ENCODE measurements around the gene SETSIP. TPM values are rescaled to one million over a fixed set of nuclear protein-coding genes. Genes with fewer than 3 reads are reported as not detected.

The SETSIP gene
- total and polyA plus RNA-seq, 2 donors (not counting 1 experiment from before 2014, with no cell fraction given), result 0.12 to 0.17 TPM

DNA sequence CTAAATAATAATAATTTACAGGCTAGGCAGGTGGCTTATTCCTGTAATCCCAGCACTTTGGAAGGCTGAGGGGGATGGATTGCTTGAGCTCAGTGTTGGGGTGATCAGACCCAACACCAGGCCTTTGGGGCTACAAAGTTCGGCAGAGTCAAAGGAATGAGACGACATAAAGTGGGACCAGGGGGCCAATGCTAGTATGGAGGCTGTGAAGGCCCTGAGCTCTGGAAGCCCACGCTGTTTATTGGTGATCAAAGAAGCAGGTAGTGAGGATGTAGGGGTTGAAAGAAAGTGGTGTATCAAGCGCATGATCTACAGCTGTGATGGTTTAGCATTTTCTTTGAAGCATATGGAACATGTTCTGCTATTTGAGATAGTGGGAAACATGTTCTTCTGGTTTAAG lies 10.5 kb upstream of the SETSIP start:
- DNase-seq (ENCODE audit: low read depth in 2 of 2), result peak in 1 of 2 donors; percentile 4
- Histone ChIP-seq H3K4me3 (replicated peaks in 1 of 4; ENCODE audit: control extremely low read depth in 1 of 4, insufficient read depth in 1 of 4, low read depth in 3 of 4, low read length in 4 of 4) (no peak overlapping the region), H3K9ac (ENCODE audit: insufficient read depth, low read length) (no peak overlapping the region), H4K20me1 (ENCODE audit: control insufficient read depth, extremely low read depth, insufficient read depth, low read length) (no peaks in the 10 kb centered on the region), H2AFZ (ENCODE audit: low read length) (no peak overlapping the region), H3K27ac (ENCODE audit: insufficient read depth, low read length) (no peak overlapping the region), H3K79me2 (ENCODE audit: control insufficient read depth, insufficient read depth, low read length) (no peaks in the 10 kb centered on the region), H3K27me3 (ENCODE audit: control insufficient read depth, insufficient read depth, low read length) (no peaks in the 10 kb centered on the region), H3K4me1 (ENCODE audit: control insufficient read depth, extremely low read depth, insufficient read depth, low read length) (no peaks in the 10 kb centered on the region), H3K9me3 (ENCODE audit: control insufficient read depth, insufficient read depth, low read depth, low read length) (no peaks in the 10 kb centered on the region), H3K36me3 (ENCODE audit: control insufficient read depth, insufficient read depth, low read length) (no peaks in the 10 kb centered on the region), H3K4me2 (ENCODE audit: extremely low read depth, insufficient read depth, low read length) (no peak overlapping the region)
- no peak for TF ChIP-seq EZH2 (IDR thresholded peaks at IDR 0.05; ENCODE audit: low read length, missing control alignments)
- TF ChIP-seq, protein P1, sequence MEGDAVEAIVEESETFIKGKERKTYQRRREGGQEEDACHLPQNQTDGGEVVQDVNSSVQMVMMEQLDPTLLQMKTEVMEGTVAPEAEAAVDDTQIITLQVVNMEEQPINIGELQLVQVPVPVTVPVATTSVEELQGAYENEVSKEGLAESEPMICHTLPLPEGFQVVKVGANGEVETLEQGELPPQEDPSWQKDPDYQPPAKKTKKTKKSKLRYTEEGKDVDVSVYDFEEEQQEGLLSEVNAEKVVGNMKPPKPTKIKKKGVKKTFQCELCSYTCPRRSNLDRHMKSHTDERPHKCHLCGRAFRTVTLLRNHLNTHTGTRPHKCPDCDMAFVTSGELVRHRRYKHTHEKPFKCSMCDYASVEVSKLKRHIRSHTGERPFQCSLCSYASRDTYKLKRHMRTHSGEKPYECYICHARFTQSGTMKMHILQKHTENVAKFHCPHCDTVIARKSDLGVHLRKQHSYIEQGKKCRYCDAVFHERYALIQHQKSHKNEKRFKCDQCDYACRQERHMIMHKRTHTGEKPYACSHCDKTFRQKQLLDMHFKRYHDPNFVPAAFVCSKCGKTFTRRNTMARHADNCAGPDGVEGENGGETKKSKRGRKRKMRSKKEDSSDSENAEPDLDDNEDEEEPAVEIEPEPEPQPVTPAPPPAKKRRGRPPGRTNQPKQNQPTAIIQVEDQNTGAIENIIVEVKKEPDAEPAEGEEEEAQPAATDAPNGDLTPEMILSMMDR (conservative IDR thresholded peaks at IDR 0.05 in 1 of 2, IDR thresholded peaks at IDR 0.05 in 1 of 2; ENCODE audit: low read depth in 1 of 2, low read length in 2 of 2), result no peak

DNA sequence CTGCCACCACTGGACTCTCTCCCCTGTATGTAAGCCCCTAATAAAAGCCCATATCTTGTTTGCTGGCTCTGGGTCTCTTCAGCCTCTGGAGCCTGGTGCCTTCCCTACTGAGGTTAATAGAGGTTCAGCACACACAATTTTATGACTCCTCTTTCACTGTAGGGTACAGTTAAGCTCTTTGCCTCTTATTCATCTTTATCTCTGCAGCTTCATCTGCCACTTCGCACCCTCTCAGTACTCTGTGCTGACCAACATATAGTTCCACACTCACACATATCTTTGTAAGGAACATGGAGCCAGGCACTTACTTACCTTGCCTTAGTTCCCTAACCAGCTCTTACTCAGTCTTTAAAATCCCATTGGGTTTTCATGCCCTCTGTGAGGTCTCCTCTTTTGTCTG lies 9.4 kb upstream of the SETSIP start:
- Histone ChIP-seq H3K36me3 (ENCODE audit: control insufficient read depth, insufficient read depth, low read length) (no peaks in the 10 kb centered on the region), H3K79me2 (ENCODE audit: control insufficient read depth, insufficient read depth, low read length) (no peaks in the 10 kb centered on the region), H3K9me3 (ENCODE audit: control insufficient read depth, insufficient read depth, low read depth, low read length) (no peaks in the 10 kb centered on the region), H3K4me3 (replicated peaks in 1 of 4; ENCODE audit: control extremely low read depth in 1 of 4, insufficient read depth in 1 of 4, low read depth in 3 of 4, low read length in 4 of 4) (no peak overlapping the region), H3K9ac (ENCODE audit: insufficient read depth, low read length) (no peak overlapping the region), H3K4me1 (ENCODE audit: control insufficient read depth, extremely low read depth, insufficient read depth, low read length) (peaks cover 1% of the 10 kb centered on the region), H3K27me3 (ENCODE audit: control insufficient read depth, insufficient read depth, low read length) (no peaks in the 10 kb centered on the region), H2AFZ (ENCODE audit: low read length) (no peak overlapping the region), H3K4me2 (ENCODE audit: extremely low read depth, insufficient read depth, low read length) (no peak overlapping the region), H4K20me1 (ENCODE audit: control insufficient read depth, extremely low read depth, insufficient read depth, low read length) (no peaks in the 10 kb centered on the region), H3K27ac (ENCODE audit: insufficient read depth, low read length) (no peak overlapping the region)
- TF ChIP-seq EZH2 (IDR thresholded peaks at IDR 0.05; ENCODE audit: low read length, missing control alignments), result no peak
- TF ChIP-seq, protein P1 (conservative IDR thresholded peaks at IDR 0.05 in 1 of 2, IDR thresholded peaks at IDR 0.05 in 1 of 2; ENCODE audit: low read depth in 1 of 2, low read length in 2 of 2), result no peak
- DNase-seq (ENCODE audit: low read depth in 2 of 2), result no peak

DNA sequence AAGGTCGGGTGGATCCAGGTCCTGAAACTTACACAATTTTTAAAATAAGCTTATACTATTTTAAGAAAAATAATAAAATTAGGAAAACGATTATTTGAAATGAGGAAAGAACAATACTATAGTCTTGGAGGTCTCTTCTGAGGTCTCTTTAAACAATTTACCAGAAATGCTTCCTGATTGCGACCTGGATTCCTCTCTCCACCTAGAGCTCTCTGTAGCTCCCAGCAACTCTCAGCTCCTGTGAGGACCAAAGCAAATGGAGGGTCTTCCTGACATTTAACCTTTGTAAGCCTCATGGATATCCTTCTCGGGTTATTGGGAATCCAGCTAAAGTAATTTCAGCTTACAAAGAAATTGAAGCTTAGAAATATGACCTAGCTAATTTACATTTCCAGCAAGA lies 5.8 kb upstream of the SETSIP start:
- Histone ChIP-seq H3K36me3 (ENCODE audit: control insufficient read depth, insufficient read depth, low read length) (no peaks in the 10 kb centered on the region), H3K4me1 (ENCODE audit: control insufficient read depth, extremely low read depth, insufficient read depth, low read length) (peaks cover 2% of the 10 kb centered on the region), H3K27me3 (ENCODE audit: control insufficient read depth, insufficient read depth, low read length) (no peaks in the 10 kb centered on the region), H3K9me3 (ENCODE audit: control insufficient read depth, insufficient read depth, low read depth, low read length) (no peaks in the 10 kb centered on the region), H3K9ac (ENCODE audit: insufficient read depth, low read length) (peak overlapping the region; percentile 50), H2AFZ (ENCODE audit: low read length) (peak overlapping the region; percentile 77), H3K27ac (ENCODE audit: insufficient read depth, low read length) (no peak overlapping the region), H4K20me1 (ENCODE audit: control insufficient read depth, extremely low read depth, insufficient read depth, low read length) (no peaks in the 10 kb centered on the region), H3K79me2 (ENCODE audit: control insufficient read depth, insufficient read depth, low read length) (no peaks in the 10 kb centered on the region), H3K4me2 (ENCODE audit: extremely low read depth, insufficient read depth, low read length) (peak overlapping the region; percentile 90), H3K4me3 (replicated peaks in 1 of 4; ENCODE audit: control extremely low read depth in 1 of 4, insufficient read depth in 1 of 4, low read depth in 3 of 4, low read length in 4 of 4) (peak overlapping the region; percentile 67 to 94 (median 73))
- DNase-seq (ENCODE audit: low read depth in 2 of 2), result no peak
- no peak for TF ChIP-seq EZH2 (IDR thresholded peaks at IDR 0.05; ENCODE audit: low read length, missing control alignments)
- TF ChIP-seq, protein P1 (conservative IDR thresholded peaks at IDR 0.05 in 1 of 2, IDR thresholded peaks at IDR 0.05 in 1 of 2; ENCODE audit: low read depth in 1 of 2, low read length in 2 of 2), result no peak
